H1 (cell line): ENCODE results near the gene GPATCH2L. TPM values are rescaled to one million over a fixed set of nuclear protein-coding genes. Genes with fewer than 3 reads are reported as not detected.

ENCODE experiments used
- CTCF ChIA-PET: fragments of 300-600 bp; sonication (Branson Sonifier 250); formaldehyde crosslinking; loops from one replicate; lab custom pipeline; 2021; ENCODE audit not compliant: partially characterized antibody; lab: Charles Lee
- POLR2A ChIA-PET: fragments of 300-600 bp; sonication (Branson Sonifier 250); formaldehyde crosslinking; loops from one replicate; lab custom pipeline; 2021; ENCODE audit warnings: inconsistent platforms; ENCODE audit not compliant: partially characterized antibody; lab: Charles Lee
- DNase-seq, 2 experiments: peaks; one replicate each; pipeline versions ENCODE4 v3.0.0 to v3.0.0-alpha.2; 2010 to 2022; ENCODE audit warnings: low spot score in 2 of 2, low read depth in 1 of 2, mixed read lengths in 1 of 2
- FAIRE-seq: peaks from 2 replicates; lab custom pipeline; 2011; peaks lifted over from hg19 to GRCh38; lab: Jason Lieb, UNC
- H2AFZ ChIP-seq: 2 replicates; pipeline ENCODE4 v1.8.1; 2012; ENCODE audit warnings: low read length, inconsistent platforms
- H2AK5ac ChIP-seq: 2 replicates; pipeline ENCODE4 v1.6.1; 2013; ENCODE audit warnings: low read depth, low read length
- H2BK120ac ChIP-seq: replicated peaks from 2 replicates; pipeline ENCODE3; 2013; ENCODE audit warnings: low read depth, low read length, inconsistent platforms
- H2BK12ac ChIP-seq: 2 replicates; pipeline ENCODE4 v1.6.1; 2013; ENCODE audit warnings: low read depth, low read length
- H2BK15ac ChIP-seq: 2 replicates; pipeline ENCODE4 v1.6.1; 2013; ENCODE audit warnings: low read length
- H2BK20ac ChIP-seq: 2 replicates; pipeline ENCODE4 v1.6.1; 2013; ENCODE audit warnings: low read length
- H2BK5ac ChIP-seq: 2 replicates; pipeline ENCODE4 v1.6.1; 2013; ENCODE audit warnings: low read depth, low read length
- H3K14ac ChIP-seq: 2 replicates; pipeline ENCODE4 v1.6.1; 2013; ENCODE audit warnings: inconsistent platforms; ENCODE audit not compliant: insufficient read length
- H3K18ac ChIP-seq: 2 replicates; pipeline ENCODE4 v1.6.1; 2013; ENCODE audit warnings: low read length; ENCODE audit errors: extremely low read depth
- H3K23ac ChIP-seq: 2 replicates; pipeline ENCODE4 v1.6.1; 2013; ENCODE audit warnings: inconsistent platforms; ENCODE audit not compliant: insufficient read length
- H3K23me2 ChIP-seq: 2 replicates; pipeline ENCODE4 v1.6.1; 2013; ENCODE audit warnings: low read depth, low read length
- H3K27ac ChIP-seq: 2 replicates; pipeline ENCODE4 v1.6.1; 2011; ENCODE audit warnings: low read depth, low read length, inconsistent platforms
- H3K27me3 ChIP-seq, 4 experiments: replicated peaks in 1 of 4; 1 replicate in 1 of 4; 2 replicates in 3 of 4; pipeline versions ENCODE4 v1.6.1 to v1.8.1; 2011 to 2013; ENCODE audit warnings: low read length in 3 of 4, mild to moderate bottlenecking in 3 of 4, inconsistent platforms in 2 of 4, mixed read lengths in 2 of 4, moderate library complexity in 1 of 4; ENCODE audit not compliant: control insufficient read depth in 3 of 4, insufficient read depth in 3 of 4; ENCODE audit errors: extremely low read depth in 1 of 4
- H3K36me3 ChIP-seq, 4 experiments: 2 replicates each; pipeline versions ENCODE4 v1.6.1 to v1.8.1; 2011 to 2013; ENCODE audit warnings: mild to moderate bottlenecking in 4 of 4, low read length in 3 of 4, moderate library complexity in 2 of 4, control low read depth in 1 of 4, inconsistent platforms in 1 of 4; ENCODE audit not compliant: insufficient read depth in 4 of 4, control insufficient read depth in 2 of 4
- H3K4ac ChIP-seq: replicated peaks from 2 replicates; pipeline ENCODE3; 2013; ENCODE audit warnings: low read length, low read depth, mixed read lengths, inconsistent platforms; ENCODE audit not compliant: insufficient read length
- H3K4me1 ChIP-seq, 4 experiments: replicated peaks in 1 of 4; 1 replicate in 1 of 4; 2 replicates in 3 of 4; pipeline versions ENCODE4 v1.6.1 to v1.8.1; 2011 to 2013; ENCODE audit warnings: low read length in 3 of 4, inconsistent platforms in 2 of 4, mixed read lengths in 1 of 4; ENCODE audit not compliant: insufficient read depth in 4 of 4, control insufficient read depth in 3 of 4
- H3K4me2 ChIP-seq, 2 experiments: 2 replicates each; pipeline versions ENCODE4 v1.6.1 to v1.8.1; 2011 to 2013; ENCODE audit warnings: low read depth in 2 of 2, low read length in 2 of 2, control low read depth in 1 of 2, inconsistent platforms in 1 of 2, mild to moderate bottlenecking in 1 of 2; ENCODE audit not compliant: insufficient read depth in 1 of 2
- H3K4me3 ChIP-seq, 4 experiments: fragments of 200-600, 300-600 bp in 1 of 4; sonication (generic), shearing (Covaris generic), sonication (Bioruptor Twin) in 1 of 4; 2 replicates each; pipeline versions ENCODE4 v1.5.1 to v1.8.1; 2011 to 2016; ENCODE audit warnings: low read length in 4 of 4, low read depth in 3 of 4, control low read depth in 2 of 4, inconsistent platforms in 2 of 4, mild to moderate bottlenecking in 2 of 4, mixed read lengths in 1 of 4, moderate library complexity in 1 of 4; ENCODE audit not compliant: insufficient read depth in 2 of 4; ENCODE audit errors: extremely low read depth in 1 of 4
- H3K56ac ChIP-seq: replicated peaks from 2 replicates; pipeline ENCODE3; 2013; ENCODE audit warnings: low read depth, mild to moderate bottlenecking, mixed read lengths, low read length, inconsistent platforms; ENCODE audit not compliant: insufficient read length
- H3K79me1 ChIP-seq: 2 replicates; pipeline ENCODE4 v1.6.1; 2013; ENCODE audit warnings: low read depth, low read length, control low read depth
- H3K79me2 ChIP-seq, 2 experiments: 2 replicates each; pipeline versions ENCODE4 v1.6.1 to v1.8.1; 2012 to 2013; ENCODE audit warnings: low read length in 2 of 2, mild to moderate bottlenecking in 2 of 2, inconsistent platforms in 1 of 2; ENCODE audit not compliant: insufficient read depth in 2 of 2, control insufficient read depth in 1 of 2
- H3K9ac ChIP-seq, 4 experiments: replicated peaks in 1 of 4; 1 replicate in 1 of 4; 2 replicates in 3 of 4; pipeline versions ENCODE4 v1.6.1 to v1.8.1; 2011 to 2013; ENCODE audit warnings: low read depth in 3 of 4, low read length in 3 of 4, control low read depth in 2 of 4, mild to moderate bottlenecking in 2 of 4, moderate library complexity in 2 of 4, inconsistent platforms in 1 of 4; ENCODE audit errors: extremely low read depth in 1 of 4
- H3K9me3 ChIP-seq, 2 experiments: 2 replicates each; pipeline versions ENCODE4 v1.6.1 to v1.8.1; 2012 to 2013; ENCODE audit warnings: mild to moderate bottlenecking in 2 of 2, moderate library complexity in 2 of 2, control low read depth in 1 of 2, inconsistent platforms in 1 of 2, low read depth in 1 of 2, low read length in 1 of 2, mixed read lengths in 1 of 2; ENCODE audit not compliant: insufficient read depth in 2 of 2
- H4K20me1 ChIP-seq, 2 experiments: replicated peaks in 1 of 2; 2 replicates each; pipeline versions ENCODE3 to v1.8.1; 2011 to 2013; ENCODE audit warnings: inconsistent platforms in 2 of 2, low read length in 2 of 2, mild to moderate bottlenecking in 1 of 2; ENCODE audit not compliant: insufficient read depth in 2 of 2, control insufficient read depth in 1 of 2
- H4K5ac ChIP-seq: 2 replicates; pipeline ENCODE4 v1.6.1; 2013; ENCODE audit warnings: low read length, low read depth, mixed read lengths, inconsistent platforms; ENCODE audit not compliant: insufficient read length
- H4K8ac ChIP-seq: 2 replicates; pipeline ENCODE4 v1.8.0; 2013; ENCODE audit warnings: mild to moderate bottlenecking, moderate library complexity, low read length, inconsistent platforms; ENCODE audit not compliant: insufficient read depth; ENCODE audit errors: extremely low read depth
- H4K91ac ChIP-seq: replicated peaks from 2 replicates; pipeline ENCODE3; 2013; ENCODE audit warnings: low read length, mixed read lengths, inconsistent platforms; ENCODE audit not compliant: insufficient read length
- CBX5 ChIP-seq: fragments of 300-800, 300-1000 bp; sonication (generic); IDR thresholded peaks from 2 replicates; pipeline ENCODE4 v1.7.1; 2016; ENCODE audit warnings: antibody characterized with exemption, low read length, low read depth
- CEBPB ChIP-seq: IDR thresholded peaks from 2 replicates; pipeline ENCODE4 v1.6.1; 2012; ENCODE audit warnings: low read depth, low read length
- CHD2 ChIP-seq: IDR thresholded peaks from 2 replicates; pipeline ENCODE4 v1.6.1; 2012; ENCODE audit warnings: low read length, improper control_type of control experiment
- HDAC6 ChIP-seq: IDR thresholded peaks from one replicate; pipeline ENCODE4 v1.7.1; 2012; ENCODE audit warnings: low read depth, mild to moderate bottlenecking, inconsistent platforms, low read length, moderate library complexity
- JUND ChIP-seq: IDR thresholded peaks from 2 replicates; pipeline ENCODE4 v1.6.1; 2011; ENCODE audit warnings: mild to moderate bottlenecking, improper control_type of control experiment, low read length
- SP2 ChIP-seq: IDR thresholded peaks from 2 replicates; pipeline ENCODE4 v1.6.1; 2012; ENCODE audit warnings: mild to moderate bottlenecking, low read length, inconsistent platforms
- SRF ChIP-seq: IDR thresholded peaks from 2 replicates; pipeline ENCODE4 v1.6.1; 2011; ENCODE audit warnings: mild to moderate bottlenecking, low read depth, low read length, moderate library complexity
- SUZ12 ChIP-seq: fragments of 200-600 bp; sonication (generic); IDR thresholded peaks from 2 replicates; pipeline ENCODE4 v1.6.1; 2012; ENCODE audit warnings: mild to moderate bottlenecking, inconsistent platforms, low read length, moderate library complexity, mixed read lengths
- TCF12 ChIP-seq: IDR thresholded peaks from 2 replicates; pipeline ENCODE4 v1.6.1; 2011; ENCODE audit warnings: low read depth, mild to moderate bottlenecking, low read length
- WGBS, 2 experiments: shearing (Covaris generic) in 1 of 2; methylation state at CpG; one replicate each; pipeline versions ENCODE4 v1.1.6 to v1.1.7; 2013 to 2015; ENCODE audit warnings: low lambda C conversion rate in 2 of 2, mixed read lengths in 2 of 2, inconsistent platforms in 1 of 2, low coverage in 1 of 2, missing lambda C conversion rate in 1 of 2; ENCODE audit not compliant: insufficient replicate concordance in 2 of 2, insufficient coverage in 1 of 2, insufficient read length in 1 of 2; ENCODE audit errors: extremely low coverage in 1 of 2, missing lambda C conversion rate in 1 of 2; 5-methylcytosine and 5-hydroxymethylcytosine counted together
- polyA plus RNA-seq, 7 experiments: library from polyadenylated mRNA; depleted of rRNA in 3 of 7; stranded (reverse) in 5 of 7; unstranded in 2 of 7; fragments of >200 nt in 5 of 7; fragments of 200-250 nt in 2 of 7; gene quantifications; 1 replicate in 5 of 7; 2 replicates in 1 of 7; 4 replicates in 1 of 7; pipeline versions ENCODE4 v1.2.1 to v1.2.3, GENCODE V29; 2011 to 2013; ENCODE audit warnings: missing spikeins in 2 of 7, mixed read lengths in 2 of 7
- total RNA-seq: library from RNA; stranded (reverse); fragmentation: NEBNext Ultra II Directional; extraction: Animal tissue kit (Norgen Biotek cat#: 25700); gene quantifications from 2 replicates; pipeline ENCODE4 v1.2.1, GENCODE V29; 2021

Gene GPATCH2L
- total and polyA plus RNA-seq, 2 of the 8 experiments (the other 6 are each of a cell fraction or from before 2014, with no cell fraction given), result 26.0 to 54.9 TPM

DNA sequence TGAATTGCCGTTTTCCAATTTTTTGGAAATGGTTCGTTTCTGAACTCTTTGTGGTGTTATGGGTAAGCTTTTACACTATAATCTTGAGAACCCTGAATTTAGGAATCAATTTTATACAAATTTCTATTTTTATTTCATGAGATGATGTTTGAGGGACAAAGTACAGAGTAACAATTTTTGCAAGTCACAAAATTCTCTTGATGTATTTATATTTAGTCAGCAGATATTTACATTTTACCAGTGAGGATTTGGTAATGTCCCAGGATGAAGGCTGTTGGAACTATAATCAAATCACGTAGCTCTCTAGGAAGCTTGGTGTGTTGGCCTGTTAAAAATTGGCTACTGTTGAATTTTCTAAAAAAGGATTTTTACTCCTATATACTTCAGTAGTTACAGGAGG is 24.2 kb downstream of the GPATCH2L start:
- Histone ChIP-seq H2AK5ac (no peak overlapping the region), H3K4me2 (no peak overlapping the region), H3K14ac (no peak overlapping the region), H2AFZ (no peak overlapping the region), H2BK15ac (no peak overlapping the region), H3K56ac (no peak overlapping the region), H4K8ac (no peak overlapping the region), H2BK120ac (no peak overlapping the region), H3K4me3 (no peak overlapping the region), H3K23ac (no peak overlapping the region), H3K36me3 (peaks cover 4 to 63% (median 36%) of the 10 kb centered on the region in 4 experiments; a peak in 6 of 8 replicates), H3K23me2 (no peaks in the 10 kb centered on the region), H3K9me3 (no peaks in the 10 kb centered on the region), H3K9ac (no peak overlapping the region), H2BK20ac (no peak overlapping the region), H3K27ac (no peak overlapping the region), H2BK12ac (no peak overlapping the region), H3K4me1 (no peaks in the 10 kb centered on the region), H3K18ac (no peak overlapping the region), H4K91ac (no peak overlapping the region), H4K20me1 (peaks cover 0 to 2% of the 10 kb centered on the region in 2 experiments), H3K79me2 (peaks cover 0 to under 1% of the 10 kb centered on the region in 2 experiments; a peak in 1 of 4 replicates), H2BK5ac (no peak overlapping the region), H4K5ac (no peak overlapping the region), H3K27me3 (peaks cover 0 to 1% (median 0%) of the 10 kb centered on the region in 4 experiments; a peak in 1 of 7 replicates), H3K79me1 (no peaks in the 10 kb centered on the region; the same call in 1 of the 2 replicates), H3K4ac (no peak overlapping the region)
- ChIA-PET POLR2A (interaction anchor here (1.3 kb wide), 1 partner anchor 15 kb away, joined by 3 read pairs; no protein-coding TSS in a partner anchor), CTCF (interaction anchor here (0.9 to 2.2 kb wide), 4 partner anchors 10 to 128 kb away, joined by 3 to 6 read pairs (median 4); no protein-coding TSS in a partner anchor)
- FAIRE-seq, result no peak
- TF ChIP-seq CBX5 (no peak), HDAC6 (no peak), SUZ12 (no peak), CHD2 (no peak), CEBPB (no peak), JUND (no peak), SRF (no peak), SP2 (no peak), TCF12 (no peak)
- WGBS, 2 experiments, result 88% methylated on average over 3 of the region's 3 CpGs; no CpG with 5 or more reads in 1 of the 2 experiments
- no peak for DNase-seq
